ENCODE results near the gene NFIL3.
A peak's percentile ranks its signal among the peaks of the same experiment; 100 is the strongest.

Gene NFIL3

GRCh38 chr9:91426123-91426745 lies 2.6 kb upstream of the NFIL3 start:
- Histone ChIP-seq H2AFZ (ENCODE audit: low read length) (no peak overlapping the region), H3K36me3 (replicated peaks; ENCODE audit: insufficient read depth, low read length) (no peaks in the 10 kb centered on the region), H3K9me3 (replicated peaks; ENCODE audit: insufficient read depth, low read length) (no peaks in the 10 kb centered on the region), H3K27me3 (replicated peaks; ENCODE audit: insufficient read depth, low read length) (no peaks in the 10 kb centered on the region), H3K4me3 (ENCODE audit: low read length) (peak overlapping the region; percentile 86), H3K9me2 (replicated peaks; ENCODE audit: insufficient read depth, low read length) (no peaks in the 10 kb centered on the region), H3F3A (ENCODE audit: insufficient read depth, low read length) (peaks cover 78% of the 10 kb centered on the region), H3K79me2 (ENCODE audit: low read length) (peaks cover 81% of the 10 kb centered on the region), H3K4me2 (ENCODE audit: low read depth, low read length) (peak overlapping the region; percentile 88), H3K27ac (ENCODE audit: low read length) (peak overlapping the region; percentile 92), H4K20me1 (ENCODE audit: insufficient read depth, low read length) (0 out of 2 replicates have a peak, but pooled peaks cover 3% of the 10 kb centered on the region), H3K4me1 (ENCODE audit: low read length) (peaks cover 20% of the 10 kb centered on the region), H3K9ac (ENCODE audit: low read length) (peak overlapping the region; percentile 97)
- TF ChIP-seq EZH2 (optimal IDR thresholded peaks at IDR 0.05; ENCODE audit: low read depth, low read length) (no peak), EZH2phosphoT487 (IDR thresholded peaks at IDR 0.05; ENCODE audit: low read length) (no peak), CTCF (IDR thresholded peaks at IDR 0.05; ENCODE audit: low read length) (peak; percentile 66)
- DNase-seq: peak; percentile 85

GRCh38 chr9:91425271-91425670 lies 1.6 kb upstream of the NFIL3 start:
- 0 out of 2 replicates have a peak, but pooled peaks cover 3% of the 10 kb centered on the region for H4K20me1 ChIP-seq (ENCODE audit: insufficient read depth, low read length)
- no peaks in the 10 kb centered on the region for H3K36me3 ChIP-seq (replicated peaks; ENCODE audit: insufficient read depth, low read length)
- no peak overlapping the region for H2AFZ ChIP-seq (ENCODE audit: low read length)
- peak overlapping the region; percentile 88 for H3K4me2 ChIP-seq (ENCODE audit: low read depth, low read length)
- H3K9me2 ChIP-seq (replicated peaks; ENCODE audit: insufficient read depth, low read length): no peaks in the 10 kb centered on the region
- TF ChIP-seq CTCF (IDR thresholded peaks at IDR 0.05; ENCODE audit: low read length) (no peak), EZH2 (optimal IDR thresholded peaks at IDR 0.05; ENCODE audit: low read depth, low read length) (no peak), EZH2phosphoT487 (IDR thresholded peaks at IDR 0.05; ENCODE audit: low read length) (no peak)
- peak overlapping the region; percentile 92 for H3K27ac ChIP-seq (ENCODE audit: low read length)
- H3K4me1 ChIP-seq (ENCODE audit: low read length): peaks cover 14% of the 10 kb centered on the region
- H3K79me2 ChIP-seq (ENCODE audit: low read length): peaks cover 87% of the 10 kb centered on the region
- H3F3A ChIP-seq (ENCODE audit: insufficient read depth, low read length): peaks cover 86% of the 10 kb centered on the region
- peak overlapping the region; percentile 86 for H3K4me3 ChIP-seq (ENCODE audit: low read length)
- H3K9ac ChIP-seq (ENCODE audit: low read length): peak overlapping the region; percentile 97
- no peaks in the 10 kb centered on the region for H3K27me3 ChIP-seq (replicated peaks; ENCODE audit: insufficient read depth, low read length)
- no peaks in the 10 kb centered on the region for H3K9me3 ChIP-seq (replicated peaks; ENCODE audit: insufficient read depth, low read length)
- peak; percentile 72 for DNase-seq

- peaks cover 90% of the 10 kb centered on the region for H3K79me2 ChIP-seq (ENCODE audit: low read length)
- TF ChIP-seq CTCF (IDR thresholded peaks at IDR 0.05; ENCODE audit: low read length) (peak; percentile 13), EZH2phosphoT487 (IDR thresholded peaks at IDR 0.05; ENCODE audit: low read length) (no peak), EZH2 (optimal IDR thresholded peaks at IDR 0.05; ENCODE audit: low read depth, low read length) (no peak)
- H4K20me1 ChIP-seq (ENCODE audit: insufficient read depth, low read length): peaks cover 6% of the 10 kb centered on the region; the same call in 1 of the 2 replicates
- H3K27me3 ChIP-seq (replicated peaks; ENCODE audit: insufficient read depth, low read length): no peaks in the 10 kb centered on the region
- H3K27ac ChIP-seq (ENCODE audit: low read length): peak overlapping the region; percentile 92
- peak; percentile 84 for DNase-seq
- no peaks in the 10 kb centered on the region for H3K9me3 ChIP-seq (replicated peaks; ENCODE audit: insufficient read depth, low read length)
- H3K9ac ChIP-seq (ENCODE audit: low read length): peak overlapping the region; percentile 97
- no peaks in the 10 kb centered on the region for H3K36me3 ChIP-seq (replicated peaks; ENCODE audit: insufficient read depth, low read length)
- H3K4me1 ChIP-seq (ENCODE audit: low read length): peaks cover 11% of the 10 kb centered on the region
- no peaks in the 10 kb centered on the region for H3K9me2 ChIP-seq (replicated peaks; ENCODE audit: insufficient read depth, low read length)
- 0 out of 2 replicates have a peak overlapping the region, but pooled peaks have one; percentile 18 for H2AFZ ChIP-seq (ENCODE audit: low read length)
- peak overlapping the region; percentile 86 for H3K4me3 ChIP-seq (ENCODE audit: low read length)
- peaks cover 86% of the 10 kb centered on the region for H3F3A ChIP-seq (ENCODE audit: insufficient read depth, low read length)
- peak overlapping the region; percentile 88 for H3K4me2 ChIP-seq (ENCODE audit: low read depth, low read length)
These were observed 958 bp upstream of the NFIL3 start for GRCh38 chr9:91424403-91425176.

Data from MM.1S (cell line).